GM18951 (cell line): ENCODE data around the gene LAMTOR5.
"Not testable (repeated sequence)": the region's sequence is repeated elsewhere in the genome, so short reads cannot be mapped to it uniquely, and the experiment has no call there.

Experiments
- POLR2A ChIP-seq: IDR thresholded peaks from 4 replicates; pipeline ENCODE4 v1.6.1; 2011; ENCODE audit warnings: mild to moderate bottlenecking; ENCODE audit not compliant: insufficient read length, insufficient read depth; ENCODE audit errors: extremely low read depth
- in situ Hi-C: fragments of 300-500 bp; cut with MboI; formaldehyde crosslinking; loops from one replicate; pipeline ENCODE4 v1.12.0; 2022; ENCODE audit warnings: low sequenced_read_pairs, mixed read lengths, inconsistent platforms; ENCODE audit not compliant: unreplicated experiment

LAMTOR5 gene

GRCh38 chr1:110438893-110439292 is 31.4 kb upstream of the LAMTOR5 start:
- in situ Hi-C loops = no loop called here
- no peak for TF ChIP-seq POLR2A

GRCh38 chr1:110437645-110438299 is 30.3 kb upstream of the LAMTOR5 start:
- in situ Hi-C loops = not testable (repeated sequence)

- TF ChIP-seq POLR2A = no peak
- in situ Hi-C loops = no loop called here
These were observed 29.1 kb upstream of the LAMTOR5 start for GRCh38 chr1:110436635-110437034.

GRCh38 chr1:110434946-110435345 is 27.5 kb upstream of the LAMTOR5 start:
- in situ Hi-C loops = no loop called here
- TF ChIP-seq POLR2A = no peak

- no peak for TF ChIP-seq POLR2A
- in situ Hi-C loops = no loop called here
These were observed 26.3 kb upstream of the LAMTOR5 start for GRCh38 chr1:110433803-110434202.

- TF ChIP-seq POLR2A = no peak
- in situ Hi-C loops = no loop called here
These were observed 25.7 kb upstream of the LAMTOR5 start for GRCh38 chr1:110433213-110433612.

GRCh38 chr1:110430901-110431300 is 23.4 kb upstream of the LAMTOR5 start:
- no peak for TF ChIP-seq POLR2A
- in situ Hi-C loops = no loop called here

- TF ChIP-seq POLR2A = no peak
- in situ Hi-C loops = no loop called here
These were observed 22.9 kb upstream of the LAMTOR5 start for GRCh38 chr1:110430366-110430765.

GRCh38 chr1:110428946-110429345 is 21.5 kb upstream of the LAMTOR5 start:
- in situ Hi-C loops = no loop called here
- no peak for TF ChIP-seq POLR2A

GRCh38 chr1:110426854-110427253 is 19.4 kb upstream of the LAMTOR5 start:
- no peak for TF ChIP-seq POLR2A
- in situ Hi-C loops = no loop called here

GRCh38 chr1:110425612-110426152 is 18.2 kb upstream of the LAMTOR5 start:
- in situ Hi-C loops = no loop called here
- no peak for TF ChIP-seq POLR2A

- in situ Hi-C loops = no loop called here
- TF ChIP-seq POLR2A = no peak
These were observed 17.5 kb upstream of the LAMTOR5 start for GRCh38 chr1:110424699-110425611.

- no peak for TF ChIP-seq POLR2A
- in situ Hi-C loops = no loop called here
These were observed 13.6 kb upstream of the LAMTOR5 start for GRCh38 chr1:110420874-110421793.

GRCh38 chr1:110420023-110420662 is 12.6 kb upstream of the LAMTOR5 start:
- in situ Hi-C loops = no loop called here
- TF ChIP-seq POLR2A = no peak
